ENCODE measurements around the gene ARHGEF19. TPM values are rescaled to one million over a fixed set of nuclear protein-coding genes. Genes with fewer than 3 reads are reported as not detected.
"Not testable (repeated sequence)": the region's sequence is repeated elsewhere in the genome, so short reads cannot be mapped to it uniquely, and the experiment has no call there.

The ARHGEF19 gene
- total and polyA plus RNA-seq, 7 donors, result 0.99 to 2.4 (median 1.3) TPM

DNA sequence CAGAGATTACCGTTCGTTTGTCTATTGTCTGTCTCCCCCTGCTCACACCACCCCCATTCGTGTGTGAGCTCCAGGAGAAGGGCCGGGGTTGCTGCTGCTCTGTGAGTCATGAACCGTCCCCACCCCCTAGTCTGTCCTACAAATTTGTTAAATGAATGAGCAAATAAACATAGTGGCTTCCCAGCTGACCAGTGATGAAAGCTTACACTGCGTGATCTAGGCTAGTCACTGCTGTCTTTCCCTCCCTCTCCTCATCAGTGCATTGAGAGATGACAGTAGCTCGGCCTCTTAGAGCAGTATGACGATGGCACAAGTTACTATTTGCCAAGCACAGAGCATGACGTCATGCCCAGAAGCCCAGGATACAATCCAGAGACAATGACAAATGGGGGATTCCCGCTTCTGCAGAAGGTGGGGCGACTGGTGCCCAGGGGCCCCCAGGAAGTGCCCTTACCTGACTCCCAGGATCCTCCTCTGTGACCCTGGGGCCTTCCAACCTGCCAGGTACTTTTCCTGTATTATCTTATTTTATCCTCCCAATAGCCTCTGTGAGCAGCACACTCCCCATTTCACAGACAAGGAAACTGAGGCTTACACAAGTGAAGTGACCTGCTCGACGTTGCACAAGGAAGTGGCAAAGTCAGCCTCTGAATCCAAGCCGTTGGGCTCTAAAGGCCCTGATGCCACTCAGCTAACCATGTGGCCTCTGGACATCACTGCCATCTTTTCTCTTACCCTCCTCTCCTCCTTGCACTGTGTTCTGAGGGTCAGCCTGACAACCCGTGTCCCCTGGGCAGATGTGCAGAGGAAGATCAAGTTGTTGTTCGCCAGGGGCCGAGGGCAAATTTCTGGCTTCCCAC is 48.0 kb downstream of the ARHGEF19 start:
- WGBS, 3 donors, result 47 to 62% (median 48%) methylated on average over 17 of the region's 17 CpGs

DNA sequence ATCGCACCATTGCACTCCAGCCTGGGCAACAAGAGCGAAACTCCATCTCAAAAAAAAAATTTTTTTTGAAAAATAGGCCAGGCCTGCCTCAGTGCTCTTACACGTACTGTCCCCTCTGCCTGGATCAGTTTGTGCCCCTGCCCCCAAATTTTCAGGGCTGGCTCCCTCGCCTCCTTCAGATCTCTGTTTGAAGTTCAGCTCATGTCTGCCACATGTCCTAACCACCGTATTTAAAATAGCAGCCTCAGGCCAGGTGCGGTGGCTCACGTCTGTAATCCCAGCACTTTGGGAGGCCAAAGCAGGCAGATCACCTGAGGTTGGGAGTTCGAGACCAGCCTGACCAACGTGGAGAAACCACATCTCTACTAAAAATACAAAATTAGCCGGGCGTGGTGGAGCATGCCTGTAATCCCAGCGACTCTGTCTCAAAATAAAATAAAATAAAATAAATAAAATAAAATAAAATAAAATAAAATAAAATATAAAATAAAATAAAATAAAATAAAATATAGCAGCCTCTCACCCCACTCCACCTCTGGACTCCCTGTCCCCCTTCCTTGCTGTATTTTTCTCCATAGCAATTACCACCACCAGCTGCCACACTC is 48.7 kb downstream of the ARHGEF19 start:
- H3K27me3 ChIP-seq (ENCODE audit: insufficient read depth in 3 of 3, low read length in 2 of 3), result peaks cover 0 to 12% (median 0%) of the 10 kb centered on the region in 3 donors
- H3K9me3 ChIP-seq; ATAC-seq; DNase-seq; H3K4me1 ChIP-seq; H3K4me3 ChIP-seq; H3K36me3 ChIP-seq (ENCODE audit: insufficient read depth in 1 of 2, low read depth in 1 of 2); intact Hi-C loops (cut with DNase I); H3K27ac ChIP-seq: not testable (repeated sequence)
- 85 to 91% (median 88%) methylated on average over 12 of the region's 12 CpGs for WGBS, 3 donors

More for the DNA sequence above, 48.0 kb downstream of the ARHGEF19 start:
- peaks cover 0 to 18% (median 2%) of the 10 kb centered on the region in 3 donors for H3K27me3 ChIP-seq (ENCODE audit: insufficient read depth in 3 of 3, low read length in 2 of 3)
- intact Hi-C loops (cut with DNase I), result no loop called here
- DNase-seq, result no peak
- no peaks in the 10 kb centered on the region for H3K9me3 ChIP-seq
- no peak overlapping the region for H3K27ac ChIP-seq
- TF ChIP-seq CTCF (IDR thresholded peaks at IDR 0.05), result no peak
- no peak overlapping the region for H3K4me3 ChIP-seq
- H3K36me3 ChIP-seq (ENCODE audit: insufficient read depth in 1 of 2, low read depth in 1 of 2), result no peaks in the 10 kb centered on the region
- H3K4me1 ChIP-seq, result peaks cover 4% of the 10 kb centered on the region
- peak; percentile 15 to 57 (median 38) for ATAC-seq

DNA sequence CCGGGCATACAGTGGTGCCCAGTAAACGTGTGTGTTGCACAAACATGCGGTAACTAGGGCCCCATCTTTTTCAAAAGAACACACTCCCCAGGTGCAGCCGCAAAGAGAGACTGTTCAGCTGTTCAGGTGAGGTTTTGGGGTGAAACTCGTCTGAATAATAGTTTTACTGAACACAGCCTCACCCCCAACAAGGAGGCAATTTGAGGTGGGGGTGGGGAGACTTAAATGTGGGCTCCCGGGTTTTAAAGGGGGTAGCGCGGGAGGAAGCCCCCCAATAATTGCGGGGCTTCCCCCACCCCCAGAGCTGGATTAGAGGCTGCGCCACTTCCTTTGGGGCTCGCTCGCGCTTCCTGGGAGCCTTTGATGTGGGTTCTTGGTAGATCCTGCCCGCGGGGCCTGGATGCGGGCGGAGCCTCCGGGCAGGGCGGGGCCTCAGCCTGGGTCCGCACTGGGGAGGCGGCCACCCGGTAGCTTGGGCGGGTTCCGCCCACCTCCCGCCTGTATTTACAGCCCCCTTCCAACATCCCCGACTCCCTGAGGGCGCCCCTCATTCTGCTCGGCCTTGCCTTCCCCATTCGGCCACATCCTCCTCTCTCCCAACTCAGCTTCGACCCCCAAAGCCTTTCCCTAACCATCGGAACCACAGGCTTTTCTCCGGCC is 50.2 kb downstream of the ARHGEF19 start:
- TF ChIP-seq CTCF (IDR thresholded peaks at IDR 0.05), result no peak
- Histone ChIP-seq H3K36me3 (ENCODE audit: insufficient read depth in 1 of 2, low read depth in 1 of 2) (no peaks in the 10 kb centered on the region), H3K4me1 (no peaks in the 10 kb centered on the region), H3K27ac (no peak overlapping the region), H3K9me3 (no peaks in the 10 kb centered on the region), H3K27me3 (ENCODE audit: insufficient read depth in 3 of 3, low read length in 2 of 3) (no peaks in the 10 kb centered on the region), H3K4me3 (no peak overlapping the region)
- intact Hi-C loops (cut with DNase I), result no loop called here
- DNase-seq, result no peak
- WGBS, 3 donors, result 70 to 73% (median 72%) methylated on average over 30 to 32 of the region's 32 CpGs
- ATAC-seq, result no peak

DNA sequence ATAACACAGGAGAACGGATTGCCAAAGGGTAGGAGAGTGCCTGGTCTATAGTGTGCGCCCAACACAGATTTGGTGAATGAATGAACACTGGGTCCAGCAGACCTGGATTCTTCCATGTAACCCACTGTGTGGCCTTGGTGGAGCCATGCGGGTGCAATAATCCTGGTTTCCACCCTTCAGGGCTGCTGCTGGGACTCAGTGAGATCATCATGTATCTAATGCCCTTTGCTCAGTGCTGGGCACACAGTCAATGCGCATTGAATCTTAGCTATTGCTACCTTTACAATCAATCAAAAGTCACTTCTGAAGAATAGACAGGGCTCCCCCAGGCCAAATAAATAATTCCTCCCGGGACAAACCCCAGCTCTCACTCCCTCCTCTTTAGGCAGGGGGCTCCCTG is 50.7 kb downstream of the ARHGEF19 start:
- Histone ChIP-seq H3K4me1 (no peaks in the 10 kb centered on the region), H3K4me3 (no peak overlapping the region), H3K27me3 (ENCODE audit: insufficient read depth in 3 of 3, low read length in 2 of 3) (no peaks in the 10 kb centered on the region), H3K36me3 (ENCODE audit: insufficient read depth in 1 of 2, low read depth in 1 of 2) (no peaks in the 10 kb centered on the region), H3K27ac (no peak overlapping the region), H3K9me3 (no peaks in the 10 kb centered on the region)
- no peak for TF ChIP-seq CTCF (IDR thresholded peaks at IDR 0.05)
- ATAC-seq, result no peak
- 83 to 92% (median 91%) methylated on average over 5 of the region's 5 CpGs for WGBS, 3 donors
- intact Hi-C loops (cut with DNase I), result no loop called here
- DNase-seq, result no peak
